ENCODE results near the gene GPR176. TPM values are rescaled to one million over a fixed set of nuclear protein-coding genes. Genes with fewer than 3 reads are reported as not detected.

GPR176 gene
- total RNA-seq, 2 donors from 2014 or later = 0.85 to 1.5 TPM

DNA sequence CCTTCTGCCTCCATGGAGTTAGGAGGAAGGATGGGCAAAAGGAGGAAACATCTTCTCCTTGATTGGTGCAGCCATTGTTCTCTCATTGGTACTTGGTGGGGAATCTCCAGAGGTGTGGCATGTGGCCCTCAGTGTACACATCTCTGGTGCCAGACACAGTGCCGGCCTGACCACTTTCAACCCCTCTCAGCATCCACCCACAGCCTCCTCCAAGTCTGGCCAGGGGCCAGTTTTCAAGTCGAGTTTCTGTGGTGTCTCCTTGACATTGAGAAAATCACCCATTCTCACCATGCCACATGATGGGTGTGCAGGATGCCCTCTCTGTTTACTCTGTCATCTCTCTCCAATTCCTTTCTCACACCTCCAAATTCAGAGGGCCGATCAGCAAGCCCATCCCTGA, 124.6 kb downstream of the GPR176 start:
- DNase-seq (no peak), ATAC-seq (no peak)
- intact Hi-C loops (cut with DNase I, micrococcal nuclease) = loop anchor here in 1 of 2 donors (10.0 kb wide), 1 partner anchor 89 kb away; no protein-coding TSS in a partner anchor

DNA sequence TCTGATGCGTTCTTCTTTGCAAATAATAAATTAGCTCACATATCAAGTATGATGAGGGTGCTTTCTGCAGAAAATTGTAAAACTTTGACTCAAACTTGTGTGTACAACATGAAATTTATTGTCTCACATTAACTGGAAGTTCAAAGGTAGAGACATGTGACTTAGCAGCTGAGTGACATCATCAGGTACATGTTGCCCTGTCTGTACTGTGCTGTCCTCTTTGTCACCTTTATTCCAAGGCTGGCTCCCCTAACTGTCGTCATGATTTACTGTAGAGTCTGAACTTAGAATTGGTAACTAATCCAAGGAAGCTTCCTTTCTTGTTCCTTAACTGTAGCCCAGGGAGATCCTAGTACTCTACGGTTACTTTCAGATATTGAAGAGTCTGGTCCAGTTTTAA, 125.1 kb downstream of the GPR176 start:
- DNase-seq (no peak), ATAC-seq (peak; percentile 30)
- intact Hi-C loops (cut with DNase I, micrococcal nuclease) = loop anchor here in 1 of 2 donors (10.0 kb wide), 1 partner anchor 90 kb away; no protein-coding TSS in a partner anchor

DNA sequence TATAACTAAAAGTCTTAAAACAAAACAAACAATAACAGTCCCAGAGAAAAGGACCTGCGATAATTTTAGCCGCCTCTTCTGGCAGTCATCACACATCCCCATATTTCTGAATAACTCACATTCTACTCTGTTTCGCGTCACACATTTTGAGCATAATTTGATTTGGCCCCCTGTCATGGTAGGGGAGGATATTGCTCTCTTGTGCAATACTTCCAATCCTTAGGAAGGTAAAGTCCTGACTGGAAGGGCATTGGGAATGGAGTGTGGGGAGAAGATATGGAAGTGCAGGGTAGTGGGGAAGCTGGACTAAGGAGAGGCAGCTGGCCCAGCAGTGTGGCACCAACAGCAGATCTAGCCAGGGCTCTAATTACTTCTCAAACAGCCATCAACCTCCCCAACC, 126.1 kb downstream of the GPR176 start:
- intact Hi-C loops (cut with DNase I, micrococcal nuclease) = loop anchor here in 1 of 2 donors (10.0 kb wide), 1 partner anchor 91 kb away; no protein-coding TSS in a partner anchor
- ATAC-seq = no peak

DNA sequence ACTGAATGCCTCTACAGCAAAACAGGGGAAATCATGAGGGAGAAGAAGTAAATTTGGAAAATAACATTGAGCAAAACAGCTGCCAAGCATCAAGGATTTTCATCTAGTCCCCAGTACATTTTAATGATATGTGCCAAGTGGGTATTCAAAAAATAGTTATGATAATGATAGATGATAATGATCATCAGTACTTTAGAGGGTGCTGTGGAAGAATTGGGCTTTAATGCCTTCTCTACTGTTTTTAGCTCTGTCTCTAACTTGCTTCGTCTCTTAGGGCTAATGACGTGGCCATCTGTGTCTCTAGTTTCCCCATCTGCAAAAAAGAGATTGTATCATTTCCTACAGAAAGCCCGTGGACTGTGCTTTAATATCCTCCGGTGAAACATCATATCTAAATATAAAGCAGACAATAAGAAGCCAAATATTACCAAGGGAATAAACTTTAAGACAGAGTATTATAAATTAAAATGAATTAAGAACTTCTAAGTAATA, 127.2 kb downstream of the GPR176 start:
- intact Hi-C loops (cut with DNase I, micrococcal nuclease) = loop anchor here in 1 of 2 donors (10.0 kb wide), 1 partner anchor 92 kb away; no protein-coding TSS in a partner anchor
- DNase-seq (no peak), ATAC-seq (no peak)

More for the DNA sequence above, 126.1 kb downstream of the GPR176 start:
- no peak for DNase-seq

DNA sequence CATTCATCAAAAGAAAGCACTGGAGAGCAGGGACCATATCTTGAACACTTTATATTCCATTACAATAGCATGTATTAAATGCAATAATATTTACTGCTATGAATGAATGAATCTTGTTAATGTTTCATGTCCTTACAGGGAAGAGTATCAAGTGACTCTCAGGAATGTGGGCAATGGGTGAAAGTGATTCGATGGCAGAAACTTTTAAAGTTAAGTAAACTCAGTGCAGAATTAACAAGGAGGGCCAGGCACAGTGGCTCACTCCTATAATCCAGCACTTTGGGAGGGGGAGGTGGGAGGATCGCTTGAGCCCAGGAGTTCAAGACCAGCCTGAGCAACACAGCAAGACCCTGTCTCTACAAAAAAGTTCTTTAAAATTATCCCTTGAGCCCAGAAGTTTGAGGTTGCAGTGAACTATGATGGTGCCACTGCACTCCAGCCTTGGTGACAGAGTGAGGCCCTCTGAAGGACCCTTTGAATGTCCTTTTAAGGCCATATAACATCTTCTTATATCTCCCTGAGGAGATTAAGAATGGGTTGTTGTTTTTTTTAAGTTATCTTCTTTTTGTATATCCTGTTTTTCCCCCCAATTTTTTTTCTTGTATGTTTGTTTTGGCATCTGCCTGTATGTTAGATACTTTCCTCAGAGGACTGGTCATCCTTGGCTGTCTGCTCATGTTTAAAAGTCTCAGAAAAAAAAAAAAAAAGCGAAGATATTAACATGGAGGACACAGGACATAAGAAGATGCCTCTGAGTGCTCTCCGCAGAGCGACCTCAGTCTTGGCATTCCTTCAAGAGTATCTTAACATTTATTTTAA, 127.8 kb downstream of the GPR176 start:
- no peak for DNase-seq
- intact Hi-C loops (cut with DNase I, micrococcal nuclease) = loop anchor here in 1 of 2 donors (10.0 kb wide), 1 partner anchor 93 kb away; no protein-coding TSS in a partner anchor

DNA sequence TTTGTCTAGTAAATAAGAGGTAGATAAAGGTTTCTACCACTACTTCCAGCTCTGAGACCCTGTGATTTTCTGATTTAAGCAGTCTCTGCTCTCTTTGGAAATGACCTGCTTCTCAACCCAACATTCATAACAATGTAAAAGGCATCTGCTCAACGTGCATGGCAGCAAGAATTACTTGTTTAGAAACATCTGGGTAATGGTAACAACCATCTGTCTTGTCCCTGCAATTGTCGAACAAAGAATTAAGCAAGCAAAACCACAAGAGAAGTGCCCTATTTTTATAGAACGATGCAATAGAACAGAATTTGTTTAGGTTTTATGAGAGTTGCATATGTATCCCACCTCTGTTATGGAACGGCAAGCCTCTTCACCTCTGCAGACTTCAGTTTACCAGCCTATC, 130.3 kb downstream of the GPR176 start:
- intact Hi-C loops (cut with DNase I, micrococcal nuclease) = loop anchor here in 1 of 2 donors (10.0 kb wide), 1 partner anchor 95 kb away; no protein-coding TSS in a partner anchor
- ATAC-seq (no peak), DNase-seq (no peak)

More for the DNA sequence above, 127.8 kb downstream of the GPR176 start:
- no peak for ATAC-seq

DNA sequence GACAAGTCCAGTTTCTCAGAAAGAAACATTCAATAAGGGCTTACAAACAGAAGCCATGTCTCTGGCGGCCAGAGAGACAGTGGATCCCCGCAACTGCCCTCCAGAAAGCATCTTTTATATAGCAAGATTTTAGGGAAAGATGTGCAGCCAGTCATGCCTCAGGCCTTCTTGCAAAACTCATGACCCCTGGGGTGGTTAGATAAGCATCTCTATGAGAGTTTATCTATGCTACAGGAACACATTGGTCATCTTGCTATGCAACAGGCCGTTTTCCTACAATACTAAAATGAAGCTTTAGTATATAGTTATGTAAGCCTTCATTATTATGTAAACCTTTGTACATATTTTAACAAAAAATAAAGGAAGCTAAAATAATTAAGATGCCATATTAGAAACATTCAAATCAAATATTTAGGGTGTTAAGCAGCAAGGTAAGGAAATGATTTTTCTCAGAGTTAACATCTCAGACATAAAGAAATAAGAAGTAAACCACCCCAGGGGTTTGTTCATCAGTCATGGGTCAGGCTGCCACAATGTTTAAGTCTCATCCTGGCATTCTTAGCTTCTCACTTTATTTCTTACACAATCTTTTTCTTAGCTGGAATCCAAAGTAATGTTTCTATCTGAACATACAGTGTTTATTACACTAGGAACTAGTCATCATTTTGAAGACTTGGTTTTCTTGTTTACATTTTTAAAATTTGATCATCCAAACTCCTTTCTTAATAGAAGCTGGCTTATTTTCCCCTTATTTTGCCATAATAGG, 131.1 kb downstream of the GPR176 start:
- ATAC-seq (no peak), DNase-seq (no peak)
- intact Hi-C loops (cut with DNase I, micrococcal nuclease) = no loop called here

DNA sequence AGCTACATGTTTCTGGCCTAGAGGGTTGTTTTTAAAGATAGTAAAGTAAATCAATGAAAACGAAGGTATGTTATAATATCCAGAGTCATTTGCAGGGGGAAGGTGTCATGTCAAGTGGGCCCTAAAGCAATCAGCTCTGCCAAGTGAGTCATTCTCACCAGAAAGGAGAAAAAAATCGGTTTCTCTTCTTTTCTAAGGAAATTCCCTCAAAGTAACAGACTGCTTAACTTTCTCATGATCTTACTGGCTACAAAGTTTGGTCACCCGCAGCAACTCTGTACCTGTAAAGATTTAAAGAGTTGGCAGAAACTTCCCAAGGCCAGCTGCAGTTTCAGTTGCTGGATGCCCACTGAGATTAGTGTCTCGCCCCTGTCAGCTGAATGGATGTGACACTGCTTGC, 132.0 kb downstream of the GPR176 start:
- ATAC-seq = no peak
- no peak for DNase-seq
- intact Hi-C loops (cut with DNase I, micrococcal nuclease) = no loop called here

DNA sequence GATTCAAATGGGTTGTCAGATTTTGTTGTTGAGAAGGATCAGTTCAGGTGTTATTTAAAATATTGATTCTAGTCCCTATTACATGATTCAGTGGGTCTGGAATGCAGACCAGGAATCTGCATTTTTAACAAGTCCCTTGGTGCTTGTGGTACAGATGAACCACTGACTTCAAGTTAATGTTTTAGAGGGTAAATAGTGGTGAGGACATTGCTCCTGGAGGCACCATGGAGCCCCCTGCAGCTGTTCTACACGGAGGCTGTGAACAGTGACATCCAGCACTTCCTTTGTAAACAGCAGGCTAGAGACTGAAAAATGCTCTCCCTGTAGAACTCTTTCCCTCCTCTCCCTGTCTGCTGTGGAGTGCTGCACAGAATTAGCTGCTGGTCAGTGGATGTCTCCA, 132.6 kb downstream of the GPR176 start:
- intact Hi-C loops (cut with DNase I, micrococcal nuclease) = no loop called here
- no peak for ATAC-seq
- no peak for DNase-seq

DNA sequence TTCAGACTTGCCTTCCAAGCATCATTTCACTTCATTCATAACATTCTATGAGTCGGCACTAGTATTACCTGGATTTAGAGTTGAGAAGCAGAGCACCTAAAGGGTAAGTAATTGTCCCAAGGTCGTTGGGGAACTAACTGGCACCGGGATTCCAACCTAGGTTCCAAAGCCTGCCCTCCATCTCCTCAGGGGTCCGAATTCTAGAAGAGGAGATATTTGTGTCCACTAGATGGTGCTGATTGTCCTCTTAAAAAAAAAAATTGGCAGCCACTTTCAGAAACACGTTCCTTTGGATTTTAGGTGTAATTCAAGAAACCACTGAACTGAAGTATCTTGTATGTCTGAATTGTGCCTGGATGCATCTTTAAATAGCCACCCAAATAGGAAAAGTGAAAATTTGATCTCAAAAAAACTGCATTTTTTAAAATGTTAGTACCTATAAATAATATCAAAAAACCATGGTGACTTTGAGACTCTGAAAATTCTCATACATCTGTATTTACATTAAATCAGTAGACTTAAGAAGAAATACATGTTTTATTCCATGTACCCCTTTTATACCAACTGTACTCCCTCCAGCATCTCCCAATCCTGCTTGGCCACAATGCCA, 133.5 kb downstream of the GPR176 start:
- intact Hi-C loops (cut with DNase I, micrococcal nuclease) = no loop called here
- DNase-seq (no peak), ATAC-seq (no peak)

DNA sequence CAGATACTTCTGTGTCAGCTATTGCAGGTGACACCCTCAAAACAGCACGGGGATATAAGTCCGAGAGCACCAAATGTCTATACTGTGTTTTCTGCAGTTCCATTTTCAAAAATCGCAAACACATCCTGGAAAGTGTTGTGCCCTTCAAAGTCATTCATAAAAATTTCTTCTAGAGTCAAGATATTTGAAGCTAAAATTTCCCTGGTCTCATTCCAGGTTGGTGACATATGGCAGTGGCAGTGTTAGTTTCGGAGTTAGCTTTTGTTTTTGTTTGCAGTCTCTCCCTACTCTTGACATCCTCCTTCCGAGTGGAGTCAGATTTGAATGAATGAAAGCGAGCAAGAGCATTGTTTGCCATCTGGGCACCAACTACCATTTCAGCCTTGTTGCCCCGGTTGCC, 134.2 kb downstream of the GPR176 start:
- ATAC-seq = no peak
- intact Hi-C loops (cut with DNase I, micrococcal nuclease) = no loop called here

DNA sequence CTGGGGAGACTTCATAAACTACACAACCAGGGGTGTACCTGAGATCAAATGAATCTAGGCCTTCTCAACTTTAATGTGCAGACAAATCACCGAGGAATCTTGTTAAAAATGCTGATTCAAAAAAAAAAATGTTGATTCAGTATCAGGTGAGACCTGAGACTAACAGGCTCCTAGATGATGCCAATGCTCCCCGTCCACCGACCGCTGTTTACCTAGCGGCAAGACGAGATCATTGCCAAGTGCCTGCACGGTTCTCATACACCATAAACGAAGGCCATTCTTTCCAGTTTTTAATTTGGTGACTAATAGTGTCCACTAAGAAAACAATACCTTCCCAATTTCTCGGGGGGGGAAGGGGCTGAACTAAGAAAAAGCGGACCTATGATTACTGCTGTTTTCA, 134.9 kb downstream of the GPR176 start:
- DNase-seq = peak in 1 of 2 donors; percentile 19
- intact Hi-C loops (cut with DNase I, micrococcal nuclease) = no loop called here
- ATAC-seq = no peak

More for the DNA sequence above, 134.2 kb downstream of the GPR176 start:
- DNase-seq = no peak

DNA sequence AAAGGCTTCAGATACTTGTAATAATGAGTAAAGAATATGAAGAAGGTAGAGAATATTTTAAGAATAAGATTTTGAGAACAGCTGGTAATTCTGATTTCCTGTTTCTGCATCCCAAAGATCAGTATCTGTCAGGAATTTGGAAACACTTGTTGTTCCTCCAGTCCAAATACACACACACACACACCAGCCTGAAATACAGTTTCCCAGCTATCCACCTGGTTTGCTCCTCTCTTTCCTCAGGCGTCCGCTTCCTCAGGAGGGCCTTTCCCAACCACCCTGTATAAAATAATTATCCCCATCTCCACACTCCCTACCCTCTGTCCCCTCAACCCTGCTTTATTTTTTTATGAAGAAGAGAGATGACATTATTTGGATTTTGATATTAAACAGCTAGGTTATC, 135.4 kb downstream of the GPR176 start:
- intact Hi-C loops (cut with DNase I, micrococcal nuclease) = no loop called here
- DNase-seq (no peak), ATAC-seq (no peak)

DNA sequence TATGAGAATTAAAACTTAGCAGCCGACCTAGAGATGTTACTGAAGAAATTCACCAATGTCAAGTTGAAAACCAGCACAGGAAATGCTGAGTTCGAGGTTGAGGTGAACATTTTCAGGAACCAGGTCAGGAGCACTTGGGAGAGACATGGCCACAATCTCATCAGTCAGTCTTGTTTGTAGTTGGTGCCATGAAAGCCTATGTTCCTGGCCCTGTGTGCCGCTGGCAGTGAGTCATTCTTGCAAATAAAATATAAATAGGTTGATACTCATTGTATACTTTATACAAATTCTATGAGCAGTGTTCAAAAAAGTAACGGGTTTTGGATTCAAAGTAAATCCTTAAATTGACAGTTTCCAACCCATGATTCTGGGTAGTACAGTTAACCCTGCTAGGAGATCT, 135.9 kb downstream of the GPR176 start:
- DNase-seq (no peak), ATAC-seq (no peak)
- intact Hi-C loops (cut with DNase I, micrococcal nuclease) = no loop called here

DNA sequence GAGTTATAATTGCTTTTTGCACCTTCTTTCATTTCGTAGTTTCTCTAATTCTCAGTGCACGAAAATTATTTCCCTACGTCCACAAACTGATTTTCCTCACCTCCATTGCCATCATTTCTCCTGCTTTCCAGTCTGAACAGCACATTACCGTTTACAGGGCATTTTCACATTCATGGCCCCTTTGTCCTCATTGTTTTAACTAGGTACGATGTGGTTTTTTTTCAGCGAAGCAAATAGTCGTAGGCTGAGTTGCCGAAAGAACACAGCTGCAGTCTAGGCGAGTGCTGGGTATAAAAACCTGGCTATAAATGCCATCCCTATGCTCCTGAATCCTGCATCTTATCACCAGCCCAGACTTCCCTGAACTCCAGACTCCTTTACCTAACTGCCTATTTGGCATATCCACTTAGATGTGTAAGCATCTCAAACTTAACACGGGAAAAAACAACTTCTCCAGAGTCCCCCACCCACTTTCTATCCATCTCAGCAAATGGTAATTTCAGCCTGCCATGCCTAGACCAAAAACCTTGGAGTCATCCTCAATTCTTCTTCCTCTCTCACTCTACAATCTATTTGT, 136.7 kb downstream of the GPR176 start:
- DNase-seq (no peak), ATAC-seq (no peak)
- intact Hi-C loops (cut with DNase I, micrococcal nuclease) = no loop called here

DNA sequence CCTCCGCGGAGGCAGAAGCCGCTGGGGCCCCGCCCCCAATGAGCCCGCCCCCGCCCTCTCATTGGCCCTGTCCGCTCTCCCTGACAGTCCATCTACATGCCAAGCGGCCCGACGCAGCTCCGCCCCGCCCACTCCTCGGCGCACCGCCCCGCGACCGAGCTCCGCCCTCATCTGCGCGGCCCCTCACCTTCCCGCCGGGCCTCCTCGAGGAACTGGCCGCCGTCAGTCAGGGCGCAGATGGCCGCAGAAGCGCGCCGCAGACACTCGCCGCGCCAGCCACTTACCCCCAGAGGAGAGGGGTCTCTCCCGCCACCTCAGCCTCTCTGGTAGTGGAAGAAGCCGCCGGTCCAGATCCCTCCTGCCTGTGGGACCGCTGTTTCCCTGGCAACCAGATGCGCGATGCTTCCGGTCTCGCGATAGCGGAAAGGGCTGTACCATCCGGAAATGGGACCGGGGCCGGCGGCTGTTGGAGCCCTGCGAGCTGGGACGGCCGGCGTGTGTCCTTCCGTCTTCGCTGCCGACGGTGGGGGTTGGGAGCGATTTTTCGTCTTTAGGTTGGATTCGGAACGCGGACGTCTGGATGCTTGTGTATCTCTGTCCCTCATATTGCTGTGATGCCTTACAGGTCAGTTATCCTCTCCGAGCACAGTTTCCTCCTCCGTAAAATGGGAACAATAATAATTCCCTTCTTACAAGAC, 137.5 kb downstream of the GPR176 start, which contains the start of gene FSIP1:
TSS of gene FSIP1 (minus strand) at position 401 of the 698 bp plus-strand sequence. CDS start 6,317 bp downstream, outside the sequence.
- peak; percentile 97 to 98 for DNase-seq
- intact Hi-C loops (cut with DNase I, micrococcal nuclease) = no loop called here

DNA sequence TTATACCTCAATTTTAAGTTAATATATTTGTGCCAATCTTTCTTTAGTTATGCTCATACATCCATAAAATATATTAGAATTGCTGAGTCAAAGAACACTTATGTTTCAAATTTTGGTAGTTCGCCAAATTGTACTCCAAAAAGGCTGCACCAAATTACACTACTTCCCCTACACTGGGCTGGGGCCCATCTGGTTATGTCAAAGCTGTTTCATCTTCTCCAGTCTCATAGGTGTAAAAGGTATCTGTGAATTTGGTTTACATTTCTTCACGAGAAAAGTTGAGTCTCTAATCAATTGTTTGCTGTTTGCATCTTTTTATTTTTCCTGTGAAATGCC, 138.1 kb downstream of the GPR176 start:
- intact Hi-C loops (cut with DNase I, micrococcal nuclease) = no loop called here
- ATAC-seq = no peak
- no peak for DNase-seq

More for the DNA sequence above, 137.5 kb downstream of the GPR176 start, which contains the start of gene FSIP1:
- peak; percentile 97 for ATAC-seq
